OCI-LY3 (cell line): ENCODE data around the gene KDM1B.

Experiments
- H2AFZ ChIP-seq: fragments of 200-600, 300-600 bp; shearing (Covaris generic); 2 replicates; pipeline ENCODE4 v1.6.0; 2014; ENCODE audit warnings: antibody characterized with exemption, low read depth, low read length
- H3K27ac ChIP-seq: fragments of 200-600, 300-600 bp; sonication (generic); 2 replicates; pipeline ENCODE4 v1.5.1; 2014; ENCODE audit warnings: mild to moderate bottlenecking, low read length, moderate library complexity, mixed read lengths
- H3K27me3 ChIP-seq: fragments of 200-600, 300-600 bp; sonication (generic); 2 replicates; pipeline ENCODE4 v1.6.1; 2014; ENCODE audit warnings: low read depth, low read length, mixed read lengths
- H3K36me3 ChIP-seq: fragments of 200-600, 300-600 bp; sonication (generic); replicated peaks from 2 replicates; pipeline ENCODE3; 2014; ENCODE audit warnings: low read depth, low read length, mixed read lengths
- H3K4me1 ChIP-seq: fragments of 300-600, 200-600 bp; sonication (generic); 2 replicates; pipeline ENCODE4 v1.6.1; 2014; ENCODE audit warnings: low read length, mixed read lengths
- H3K4me2 ChIP-seq: fragments of 200-600, 300-600 bp; sonication (generic); 2 replicates; pipeline ENCODE4 v1.6.1; 2014; ENCODE audit warnings: low read length, mixed read lengths
- H3K4me3 ChIP-seq: fragments of 300-600, 200-600 bp; sonication (generic); 2 replicates; pipeline ENCODE4 v1.5.1; 2014; ENCODE audit warnings: antibody characterized with exemption, mild to moderate bottlenecking, low read length, moderate library complexity
- H3K79me2 ChIP-seq: fragments of 300-600, 200-600 bp; shearing (Covaris generic); 2 replicates; pipeline ENCODE4 v1.6.1; 2014; ENCODE audit warnings: mild to moderate bottlenecking, low read length, mixed read lengths
- H3K9ac ChIP-seq: fragments of 300-600, 200-600 bp; shearing (Covaris generic); 2 replicates; pipeline ENCODE4 v1.6.0; 2014; ENCODE audit warnings: mild to moderate bottlenecking, low read length, moderate library complexity
- H3K9me3 ChIP-seq: fragments of 200-600, 300-600 bp; shearing (Covaris generic); 2 replicates; pipeline ENCODE4 v1.6.1; 2014; ENCODE audit warnings: low read length, mixed read lengths; ENCODE audit not compliant: insufficient read depth
- H4K20me1 ChIP-seq: fragments of 200-600, 300-600 bp; sonication (generic); 2 replicates; pipeline ENCODE4 v1.6.1; 2016; ENCODE audit warnings: low read length, mixed read lengths; ENCODE audit not compliant: insufficient read depth
- EZH2phosphoT487 ChIP-seq: fragments of 200-600 bp; shearing (Covaris generic); IDR thresholded peaks from 2 replicates; pipeline ENCODE4 v1.6.1; 2018; ENCODE audit warnings: antibody characterized with exemption, mixed run types, low read depth
- TF ChIP-seq, protein P1 (sequence below): fragments of 200-600, 300-600 bp; sonication (generic); IDR thresholded peaks from 2 replicates; pipeline ENCODE4 v1.5.1; 2014; ENCODE audit warnings: antibody characterized with exemption, low read length, low read depth

Gene KDM1B

DNA sequence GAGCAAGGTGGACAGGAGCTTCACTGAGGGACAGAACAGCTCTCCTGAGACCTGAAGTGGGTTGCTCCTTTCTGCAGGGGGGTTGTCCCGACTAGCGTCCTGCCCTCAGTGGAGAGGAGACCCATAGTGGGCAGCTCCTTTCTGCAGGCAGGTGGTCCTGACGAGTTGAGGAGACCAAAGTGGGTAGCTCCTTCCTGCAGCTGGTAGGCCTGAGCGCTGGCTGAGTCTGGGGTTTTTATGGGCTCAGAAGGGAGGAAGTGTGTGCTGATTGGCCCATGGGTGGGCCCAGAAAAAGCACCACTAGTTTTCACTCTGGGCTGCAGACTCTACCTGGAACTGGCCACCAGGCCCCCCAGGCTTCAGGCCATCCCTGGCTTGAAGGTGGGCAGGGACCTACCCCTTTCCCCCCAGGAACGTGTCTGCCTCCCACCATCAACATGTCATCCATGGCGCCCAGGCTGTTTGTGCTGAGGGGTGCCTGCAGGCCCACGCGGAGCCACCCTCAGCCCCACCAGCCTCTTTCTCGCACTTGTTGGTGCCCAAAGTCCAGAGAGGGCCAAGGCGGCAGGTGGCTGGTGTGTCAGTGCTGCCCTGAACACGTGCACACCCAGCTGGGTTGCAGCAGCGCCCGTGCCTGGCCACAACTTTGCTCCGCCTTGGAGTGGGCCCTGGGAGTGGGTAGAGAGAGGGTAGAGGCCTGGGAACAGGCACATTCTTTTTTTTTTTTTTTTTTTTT lies 110.7 kb downstream of the KDM1B start:
- peaks cover 14% of the 10 kb centered on the region; the same call in 1 of the 2 replicates for H3K4me1 ChIP-seq
- H3K27ac ChIP-seq: no peak overlapping the region
- peaks cover 48% of the 10 kb centered on the region for H3K79me2 ChIP-seq
- H2AFZ ChIP-seq: no peak overlapping the region
- H3K27me3 ChIP-seq: no peaks in the 10 kb centered on the region
- TF ChIP-seq, protein P1, sequence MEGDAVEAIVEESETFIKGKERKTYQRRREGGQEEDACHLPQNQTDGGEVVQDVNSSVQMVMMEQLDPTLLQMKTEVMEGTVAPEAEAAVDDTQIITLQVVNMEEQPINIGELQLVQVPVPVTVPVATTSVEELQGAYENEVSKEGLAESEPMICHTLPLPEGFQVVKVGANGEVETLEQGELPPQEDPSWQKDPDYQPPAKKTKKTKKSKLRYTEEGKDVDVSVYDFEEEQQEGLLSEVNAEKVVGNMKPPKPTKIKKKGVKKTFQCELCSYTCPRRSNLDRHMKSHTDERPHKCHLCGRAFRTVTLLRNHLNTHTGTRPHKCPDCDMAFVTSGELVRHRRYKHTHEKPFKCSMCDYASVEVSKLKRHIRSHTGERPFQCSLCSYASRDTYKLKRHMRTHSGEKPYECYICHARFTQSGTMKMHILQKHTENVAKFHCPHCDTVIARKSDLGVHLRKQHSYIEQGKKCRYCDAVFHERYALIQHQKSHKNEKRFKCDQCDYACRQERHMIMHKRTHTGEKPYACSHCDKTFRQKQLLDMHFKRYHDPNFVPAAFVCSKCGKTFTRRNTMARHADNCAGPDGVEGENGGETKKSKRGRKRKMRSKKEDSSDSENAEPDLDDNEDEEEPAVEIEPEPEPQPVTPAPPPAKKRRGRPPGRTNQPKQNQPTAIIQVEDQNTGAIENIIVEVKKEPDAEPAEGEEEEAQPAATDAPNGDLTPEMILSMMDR: no peak
- no peak for TF ChIP-seq EZH2phosphoT487
- H3K4me2 ChIP-seq: peak overlapping the region; percentile 89
- H3K36me3 ChIP-seq: peaks cover 19% of the 10 kb centered on the region
- no peaks in the 10 kb centered on the region for H3K9me3 ChIP-seq
- H4K20me1 ChIP-seq: no peaks in the 10 kb centered on the region
- H3K9ac ChIP-seq: no peak overlapping the region
- peak overlapping the region; percentile 94; the same call in 1 of the 2 replicates for H3K4me3 ChIP-seq

DNA sequence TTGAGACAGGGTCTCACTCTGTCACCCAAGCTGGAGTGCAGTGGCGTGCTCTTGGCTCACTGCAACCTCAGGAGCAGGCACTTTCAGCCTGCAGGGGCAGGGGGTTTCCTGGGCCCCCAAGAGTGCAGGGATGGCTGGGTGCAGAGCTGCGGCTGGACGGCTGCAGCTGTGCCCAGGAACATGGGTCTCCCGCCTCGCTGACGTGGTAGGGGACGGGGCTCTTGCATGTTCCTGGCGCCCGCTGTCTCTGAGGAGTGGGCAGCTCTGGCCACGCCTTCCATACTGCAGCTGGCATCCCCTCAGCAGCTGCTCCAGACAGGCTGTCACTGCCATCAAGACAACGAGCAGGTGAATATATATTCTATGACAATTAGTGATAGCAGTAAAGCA lies 111.3 kb downstream of the KDM1B start:
- no peak for TF ChIP-seq EZH2phosphoT487
- TF ChIP-seq, protein P1: no peak
- peaks cover 8% of the 10 kb centered on the region; the same call in 1 of the 2 replicates for H3K4me1 ChIP-seq

DNA sequence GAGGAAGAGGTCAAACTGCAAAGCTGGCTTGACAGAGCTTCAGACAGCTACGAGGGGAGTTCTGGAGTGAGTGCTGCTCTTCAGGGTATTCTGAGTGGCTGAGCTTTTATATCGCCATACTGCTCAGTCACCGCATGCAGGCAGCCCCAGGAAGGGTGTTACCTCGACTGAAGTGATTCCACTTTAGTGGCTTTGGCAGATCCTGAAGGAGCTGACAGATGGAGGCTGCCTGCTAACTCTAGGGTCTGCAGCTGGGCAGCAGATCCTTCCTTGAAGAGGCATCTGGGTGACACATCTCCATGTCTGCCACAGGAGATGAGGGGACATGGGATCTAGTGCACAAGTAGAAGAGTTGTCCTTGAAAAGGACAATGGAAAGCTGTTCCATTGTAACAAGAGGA lies 112.8 kb downstream of the KDM1B start:
- no peak overlapping the region for H3K27ac ChIP-seq
- H3K27me3 ChIP-seq: no peaks in the 10 kb centered on the region
- H3K9ac ChIP-seq: no peak overlapping the region
- H3K4me1 ChIP-seq: peaks cover 6% of the 10 kb centered on the region; the same call in 1 of the 2 replicates
- H3K9me3 ChIP-seq: no peaks in the 10 kb centered on the region
- H2AFZ ChIP-seq: no peak overlapping the region
- H3K4me3 ChIP-seq: no peak overlapping the region
- no peak overlapping the region for H3K4me2 ChIP-seq
- peaks cover 6% of the 10 kb centered on the region for H3K36me3 ChIP-seq
- H4K20me1 ChIP-seq: no peaks in the 10 kb centered on the region
- H3K79me2 ChIP-seq: peaks cover 26% of the 10 kb centered on the region
- TF ChIP-seq EZH2phosphoT487: no peak
- TF ChIP-seq, protein P1: no peak

More for the DNA sequence above, 111.3 kb downstream of the KDM1B start:
- Histone ChIP-seq H4K20me1 (no peaks in the 10 kb centered on the region), H3K27ac (no peak overlapping the region), H3K9me3 (no peaks in the 10 kb centered on the region), H3K4me2 (no peak overlapping the region), H2AFZ (no peak overlapping the region), H3K79me2 (peaks cover 42% of the 10 kb centered on the region), H3K36me3 (peaks cover 18% of the 10 kb centered on the region), H3K9ac (no peak overlapping the region), H3K27me3 (no peaks in the 10 kb centered on the region), H3K4me3 (no peak overlapping the region)

DNA sequence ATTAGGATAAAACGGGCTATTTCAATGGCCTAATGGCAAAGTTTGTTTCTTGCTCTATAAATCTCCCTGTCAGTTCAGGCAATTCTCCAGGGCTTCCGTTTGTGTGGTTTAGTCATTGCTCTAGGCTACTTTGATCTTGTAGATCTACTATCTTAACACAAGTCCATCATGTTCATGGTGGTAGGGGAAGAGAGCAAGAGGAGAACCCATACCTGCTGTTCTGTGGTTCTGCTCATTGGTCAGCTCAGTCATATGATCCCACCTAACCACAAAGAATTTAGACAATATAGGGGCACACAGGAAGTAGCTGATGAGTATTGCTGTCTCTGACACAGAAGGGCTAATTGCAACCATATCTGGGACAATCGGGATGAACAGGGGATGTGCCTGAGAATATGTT lies 114.0 kb downstream of the KDM1B start:
- H3K4me2 ChIP-seq: no peak overlapping the region
- H2AFZ ChIP-seq: no peak overlapping the region

More for the DNA sequence above, 114.0 kb downstream of the KDM1B start:
- H3K79me2 ChIP-seq: peaks cover 15% of the 10 kb centered on the region
- H3K9me3 ChIP-seq: no peaks in the 10 kb centered on the region
- H3K27ac ChIP-seq: no peak overlapping the region
- H3K4me1 ChIP-seq: peaks cover 6% of the 10 kb centered on the region; the same call in 1 of the 2 replicates
- no peaks in the 10 kb centered on the region for H3K36me3 ChIP-seq
- no peaks in the 10 kb centered on the region for H3K27me3 ChIP-seq
- no peak overlapping the region for H3K9ac ChIP-seq
- no peaks in the 10 kb centered on the region for H4K20me1 ChIP-seq
- no peak overlapping the region for H3K4me3 ChIP-seq
- no peak for TF ChIP-seq EZH2phosphoT487
- TF ChIP-seq, protein P1: no peak
